GM12892 (cell line): ENCODE results near the gene USP53.
"Not testable (repeated sequence)": the region's sequence is repeated elsewhere in the genome, so short reads cannot be mapped to it uniquely, and the experiment has no call there.

ENCODE experiments used
- DNase-seq: peaks from one replicate; pipeline ENCODE4 v3.0.0; 2011; ENCODE audit not compliant: insufficient read length
- FAIRE-seq: peaks from 2 replicates; lab custom pipeline; 2011; peaks lifted over from hg19 to GRCh38; lab: Jason Lieb, UNC
- POLR2A ChIP-seq: IDR thresholded peaks from 2 replicates; pipeline ENCODE4 v1.6.1; 2011; ENCODE audit warnings: low read depth, low read length, control low read depth
- POLR2AphosphoS5 ChIP-seq: IDR thresholded peaks from 2 replicates; pipeline ENCODE4 v1.6.1; 2011; ENCODE audit warnings: low read depth, low read length, control low read depth
- TAF1 ChIP-seq: IDR thresholded peaks from 2 replicates; pipeline ENCODE4 v1.6.1; 2011; ENCODE audit warnings: low read depth, mild to moderate bottlenecking, control low read depth, low read length, borderline replicate concordance

Gene USP53

GRCh38 chr4:119313237-119313636 lies 100.7 kb downstream of the USP53 start:
- FAIRE-seq (no peak), DNase-seq (no peak)
- TF ChIP-seq POLR2A (no peak), POLR2AphosphoS5 (no peak), TAF1 (no peak)

DNA sequence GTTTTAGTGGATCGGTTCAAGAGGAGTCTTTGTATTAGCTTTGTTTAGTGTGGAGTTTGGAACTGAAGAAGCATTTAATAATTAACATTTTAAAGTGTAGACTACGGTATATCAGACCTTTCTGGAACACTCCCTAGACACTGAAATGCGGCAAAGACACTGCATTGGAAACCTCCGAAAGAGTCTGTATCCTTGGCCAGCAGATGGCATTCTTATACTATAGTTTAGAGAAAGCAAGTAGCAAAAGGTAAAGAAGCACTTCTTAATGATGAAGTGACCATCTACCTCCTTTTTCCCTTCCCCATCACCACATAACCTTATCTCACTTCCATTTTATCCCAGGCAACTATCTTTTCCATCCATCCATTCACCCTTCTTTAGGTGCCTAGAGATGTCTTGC lies 101.8 kb downstream of the USP53 start:
- no peak for DNase-seq
- FAIRE-seq, result peak; percentile 73
- TF ChIP-seq POLR2A (no peak), POLR2AphosphoS5 (no peak), TAF1 (no peak)

GRCh38 chr4:119315036-119315435 lies 102.5 kb downstream of the USP53 start:
- FAIRE-seq (no peak), DNase-seq (no peak)
- TF ChIP-seq POLR2A, result no peak
- no peak for TF ChIP-seq POLR2AphosphoS5
- TF ChIP-seq TAF1, result no peak

GRCh38 chr4:119317990-119318389 lies 105.5 kb downstream of the USP53 start:
- no peak for TF ChIP-seq POLR2AphosphoS5
- no peak for TF ChIP-seq TAF1
- TF ChIP-seq POLR2A, result no peak
- FAIRE-seq, result no peak
- no peak for DNase-seq

DNA sequence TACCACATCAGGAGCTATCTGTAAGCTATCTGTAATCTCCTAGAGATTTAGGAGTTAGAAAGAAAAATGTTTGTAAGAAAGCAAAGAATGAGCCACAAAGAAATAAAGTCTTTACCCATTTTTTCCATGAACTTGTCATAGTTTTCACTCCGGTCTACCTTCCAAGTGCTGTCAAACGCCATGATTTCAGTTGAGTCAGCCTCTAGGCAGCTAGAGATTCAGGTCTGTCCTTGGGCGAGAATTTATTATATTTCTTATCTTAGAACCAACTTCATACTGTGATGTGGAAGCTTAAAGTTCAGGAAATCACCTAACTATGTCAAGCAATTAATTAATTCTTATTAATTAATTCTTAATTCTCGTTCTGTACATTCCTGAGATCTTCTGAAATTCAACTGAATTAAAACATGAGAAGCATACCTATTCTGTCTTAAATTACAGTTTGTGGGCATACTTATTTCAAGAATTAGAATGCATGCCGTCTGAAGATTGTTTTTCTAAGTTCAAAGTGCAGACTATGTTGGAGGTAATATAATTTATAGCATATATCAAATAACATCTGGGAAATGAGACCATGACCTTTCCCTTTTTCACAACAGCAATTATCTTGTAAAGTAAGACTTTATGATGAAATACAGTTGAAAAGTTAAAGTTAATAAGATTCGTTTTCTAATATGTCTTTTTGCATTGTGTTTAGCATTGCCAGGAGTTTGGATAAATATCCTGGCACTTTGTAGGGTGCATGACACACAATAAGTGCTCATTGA lies 109.6 kb downstream of the USP53 start, which contains the start of gene FABP2:
Gene FABP2 (minus strand): TSS at position 218 of the 767 bp plus-strand sequence. CDS start 36 bp downstream, at position 182.
- TF ChIP-seq POLR2AphosphoS5, result no peak
- TF ChIP-seq POLR2A, result no peak
- no peak for TF ChIP-seq TAF1

DNA sequence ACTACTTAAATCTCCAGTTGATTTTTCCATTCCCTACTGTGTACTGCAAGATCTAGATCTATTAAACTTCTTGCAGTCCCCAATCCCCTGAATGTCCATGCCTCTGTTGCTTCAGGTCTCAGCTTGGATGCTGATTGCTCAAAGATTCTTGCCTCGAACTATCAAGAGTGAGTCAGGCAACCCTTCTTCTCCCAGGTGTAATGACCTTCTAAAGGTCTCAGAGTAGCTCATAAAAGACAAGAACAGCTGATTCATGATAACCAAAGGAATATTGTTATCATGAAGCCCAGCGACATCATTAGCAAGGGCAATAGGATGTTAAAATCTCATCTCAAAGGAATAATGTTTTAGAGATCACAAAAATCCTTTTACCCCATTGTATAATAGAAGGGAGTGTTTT lies 116.2 kb downstream of the USP53 start:
- TF ChIP-seq TAF1, result no peak
- TF ChIP-seq POLR2A, result no peak
- TF ChIP-seq POLR2AphosphoS5, result no peak
- FAIRE-seq (no peak), DNase-seq (no peak)

More for the DNA sequence above, 109.6 kb downstream of the USP53 start, which contains the start of gene FABP2:
- FAIRE-seq (no peak), DNase-seq (no peak)

GRCh38 chr4:119329835-119330620 lies 117.5 kb downstream of the USP53 start:
- TF ChIP-seq POLR2A, result no peak
- TF ChIP-seq POLR2AphosphoS5, result no peak
- no peak for TF ChIP-seq TAF1
- DNase-seq (no peak), FAIRE-seq (no peak)

DNA sequence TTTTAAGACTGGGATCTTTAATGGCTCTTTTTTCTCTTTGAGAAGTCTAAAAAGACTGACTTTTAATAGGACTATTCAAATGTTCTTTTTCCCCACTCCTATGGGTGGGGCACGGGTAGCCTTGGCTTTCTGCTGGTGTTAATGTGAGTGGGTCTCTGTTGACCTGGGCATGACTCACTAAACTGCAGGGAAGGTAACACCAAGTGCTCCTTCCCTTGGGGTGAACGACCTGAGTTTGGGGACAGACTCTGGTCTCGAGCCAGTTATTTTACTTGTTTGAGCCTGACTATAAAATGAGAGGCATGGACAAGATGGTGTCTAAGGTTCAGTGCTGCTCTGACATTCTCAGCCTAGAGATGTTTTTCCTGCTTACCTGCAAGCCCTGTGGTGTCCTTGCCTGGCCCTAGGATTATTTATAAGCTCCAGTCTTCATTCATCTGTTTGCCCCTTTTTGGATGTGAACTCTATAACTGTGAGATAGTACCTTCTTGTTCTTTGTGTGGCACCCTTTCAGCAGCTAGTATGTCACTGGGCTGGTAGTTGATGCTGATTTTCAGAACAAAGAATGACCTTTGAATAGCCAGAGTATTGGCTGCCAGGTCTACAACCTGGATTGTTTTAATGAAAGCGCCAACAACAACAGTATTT lies 123.9 kb downstream of the USP53 start:
- FAIRE-seq, result peak; percentile 83
- not testable (repeated sequence) for DNase-seq

- DNase-seq (no peak), FAIRE-seq (no peak)
- TF ChIP-seq TAF1, result no peak
- TF ChIP-seq POLR2AphosphoS5, result no peak
- no peak for TF ChIP-seq POLR2A
These were observed 124.5 kb downstream of the USP53 start for GRCh38 chr4:119337010-119337409.

GRCh38 chr4:119339895-119340294 lies 127.4 kb downstream of the USP53 start:
- FAIRE-seq, DNase-seq: not testable (repeated sequence)

GRCh38 chr4:119343293-119343692 lies 130.8 kb downstream of the USP53 start:
- not testable (repeated sequence) for DNase-seq, FAIRE-seq
